ENCODE measurements around the gene NLGN1.

The NLGN1 gene

DNA sequence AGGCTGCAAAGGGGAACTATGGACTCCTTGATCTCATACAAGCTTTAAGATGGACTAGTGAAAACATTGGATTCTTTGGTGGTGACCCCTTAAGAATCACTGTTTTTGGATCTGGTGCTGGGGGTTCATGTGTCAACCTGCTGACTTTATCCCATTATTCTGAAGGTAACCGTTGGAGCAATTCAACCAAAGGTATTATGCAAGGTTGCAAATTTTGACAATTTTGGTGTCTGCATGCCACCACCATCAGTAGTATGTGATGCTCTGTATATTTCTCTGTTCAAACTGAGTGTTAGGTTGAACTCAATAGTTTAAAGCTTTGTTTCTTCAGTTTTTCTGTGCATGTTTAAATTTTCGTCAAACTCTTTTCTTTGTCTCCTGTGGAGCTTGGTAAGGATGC is 877.8 kb downstream of the NLGN1 start:
- Histone ChIP-seq H3K9me3 (ENCODE audit: insufficient read depth, low read depth, low read length) (no peaks in the 10 kb centered on the region), H3K36me3 (ENCODE audit: insufficient read depth, low read length) (no peaks in the 10 kb centered on the region)
- 85% methylated on average over 2 of the region's 2 CpGs for WGBS

DNA sequence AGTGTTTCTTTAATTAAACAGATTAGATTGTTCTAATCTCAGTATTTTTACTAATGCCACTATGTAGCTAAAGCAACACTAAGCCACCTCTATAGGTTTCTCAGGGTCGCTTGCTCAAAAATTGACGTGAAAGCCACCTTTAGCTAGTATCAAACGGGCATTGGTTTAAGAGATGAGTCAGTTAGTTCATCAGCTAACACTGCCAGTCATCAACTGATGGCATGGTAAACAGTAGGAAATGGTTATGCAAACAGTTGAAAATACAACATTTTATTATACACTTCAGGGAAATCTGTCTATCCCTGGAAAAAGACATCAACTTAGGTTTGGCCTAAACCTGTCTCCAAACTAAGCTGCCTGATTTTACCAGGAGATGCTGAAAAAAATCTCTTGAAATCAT is 879.3 kb downstream of the NLGN1 start:
- Histone ChIP-seq H3K36me3 (ENCODE audit: insufficient read depth, low read length) (no peaks in the 10 kb centered on the region), H3K4me1 (ENCODE audit: insufficient read depth, low read length) (peaks cover 10% of the 10 kb centered on the region), H3K9ac (ENCODE audit: low read depth, low read length) (no peak overlapping the region), H3K9me3 (ENCODE audit: insufficient read depth, low read depth, low read length) (no peaks in the 10 kb centered on the region), H3K4me3 (ENCODE audit: low read length) (no peak overlapping the region), H3K27me3 (ENCODE audit: insufficient read depth, low read length) (no peaks in the 10 kb centered on the region), H3K27ac (ENCODE audit: low read depth, low read length) (no peak overlapping the region)
- WGBS = 98% methylated on average over 3 of the region's 3 CpGs

More for the DNA sequence above, 877.8 kb downstream of the NLGN1 start:
- Histone ChIP-seq H3K4me1 (ENCODE audit: insufficient read depth, low read length) (peaks cover 10% of the 10 kb centered on the region), H3K9ac (ENCODE audit: low read depth, low read length) (no peak overlapping the region), H3K27me3 (ENCODE audit: insufficient read depth, low read length) (no peaks in the 10 kb centered on the region), H3K27ac (ENCODE audit: low read depth, low read length) (no peak overlapping the region), H3K4me3 (ENCODE audit: low read length) (no peak overlapping the region)

DNA sequence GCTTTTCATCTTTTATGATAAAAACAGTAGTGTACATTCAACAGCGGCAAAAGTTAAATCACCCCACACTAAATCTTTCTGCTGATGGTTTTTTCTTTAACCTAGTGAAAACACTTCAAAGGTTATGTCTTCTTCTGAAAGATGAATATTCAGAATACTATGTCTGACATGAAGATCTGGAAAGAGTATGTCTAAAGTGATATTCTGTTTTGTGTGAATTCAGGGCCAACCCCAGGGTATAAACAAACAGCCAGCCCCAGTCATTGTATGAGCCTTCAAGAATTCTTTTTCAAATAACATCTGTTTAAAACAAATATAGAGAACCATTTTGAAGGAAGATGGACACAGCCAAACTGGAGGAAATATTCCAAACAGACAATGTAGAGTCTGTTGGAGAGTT is 880.5 kb downstream of the NLGN1 start:
- Histone ChIP-seq H3K27me3 (ENCODE audit: insufficient read depth, low read length) (no peaks in the 10 kb centered on the region), H3K4me1 (ENCODE audit: insufficient read depth, low read length) (peaks cover 10% of the 10 kb centered on the region), H3K9me3 (ENCODE audit: insufficient read depth, low read depth, low read length) (no peaks in the 10 kb centered on the region), H3K4me3 (ENCODE audit: low read length) (no peak overlapping the region), H3K9ac (ENCODE audit: low read depth, low read length) (no peak overlapping the region), H3K36me3 (ENCODE audit: insufficient read depth, low read length) (no peaks in the 10 kb centered on the region), H3K27ac (ENCODE audit: low read depth, low read length) (no peak overlapping the region)
- 50% methylated on average over 1 of the region's 1 CpG for WGBS

DNA sequence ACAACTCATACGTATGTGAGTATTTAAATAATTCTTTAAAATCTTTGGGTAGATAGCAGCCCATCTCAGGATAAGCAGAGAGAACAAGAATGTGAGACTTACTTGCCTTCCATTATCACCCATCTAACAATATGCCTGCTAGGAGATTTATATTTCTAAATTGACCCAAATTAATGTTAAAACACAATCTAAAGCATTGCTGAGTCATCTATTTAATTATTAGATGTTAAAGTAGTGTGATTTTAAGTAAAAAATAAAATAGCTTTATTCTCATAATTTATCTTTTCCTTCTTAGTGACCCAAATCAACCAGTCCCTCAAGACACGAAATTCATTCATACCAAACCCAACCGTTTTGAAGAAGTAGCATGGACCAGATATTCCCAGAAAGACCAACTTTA is 882.6 kb downstream of the NLGN1 start:
- H3K27me3 ChIP-seq (ENCODE audit: insufficient read depth, low read length) = no peaks in the 10 kb centered on the region
- 98% methylated on average over 3 of the region's 3 CpGs for WGBS
- H3K4me3 ChIP-seq (ENCODE audit: low read length) = no peak overlapping the region

DNA sequence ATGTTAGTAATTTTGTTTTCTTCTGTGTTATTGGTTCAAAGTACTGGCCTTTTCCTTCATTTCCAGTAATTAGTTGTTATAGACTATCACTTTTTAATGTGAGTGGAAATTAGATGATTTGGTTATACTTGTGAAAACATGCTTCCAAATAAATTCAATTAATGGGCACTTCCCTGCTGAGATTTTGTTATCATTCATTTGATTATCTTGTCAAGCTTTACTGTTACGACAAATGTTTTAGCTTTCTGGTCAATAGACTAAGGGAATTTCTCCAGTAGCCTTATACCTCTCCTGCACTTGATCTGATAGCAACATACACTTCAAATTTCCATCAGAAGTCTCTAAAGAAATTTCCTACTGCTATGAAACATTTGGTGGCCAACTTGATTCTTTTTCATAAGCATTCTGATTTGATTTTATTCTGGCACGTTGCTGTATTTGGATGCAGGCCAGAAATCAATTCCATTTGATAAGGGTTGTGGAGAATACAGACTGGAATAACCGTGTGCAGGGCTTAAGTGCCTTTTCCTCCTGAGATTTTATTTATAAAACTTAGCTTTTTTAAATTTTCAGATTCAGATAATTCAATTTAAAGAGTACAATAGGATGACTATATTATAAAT is 887.8 kb downstream of the NLGN1 start:
- no peak overlapping the region for H3K4me3 ChIP-seq (ENCODE audit: low read length)
- no peaks in the 10 kb centered on the region for H3K36me3 ChIP-seq (ENCODE audit: insufficient read depth, low read length)
- no peaks in the 10 kb centered on the region for H3K9me3 ChIP-seq (ENCODE audit: insufficient read depth, low read depth, low read length)
- H3K4me1 ChIP-seq (ENCODE audit: insufficient read depth, low read length) = peaks cover 19% of the 10 kb centered on the region
- WGBS = 96% methylated on average over 3 of the region's 3 CpGs
- H3K27ac ChIP-seq (ENCODE audit: low read depth, low read length) = no peak overlapping the region
- H3K27me3 ChIP-seq (ENCODE audit: insufficient read depth, low read length) = no peaks in the 10 kb centered on the region
- H3K9ac ChIP-seq (ENCODE audit: low read depth, low read length) = no peak overlapping the region

More for the DNA sequence above, 882.6 kb downstream of the NLGN1 start:
- Histone ChIP-seq H3K27ac (ENCODE audit: low read depth, low read length) (no peak overlapping the region), H3K36me3 (ENCODE audit: insufficient read depth, low read length) (no peaks in the 10 kb centered on the region), H3K9me3 (ENCODE audit: insufficient read depth, low read depth, low read length) (no peaks in the 10 kb centered on the region), H3K4me1 (ENCODE audit: insufficient read depth, low read length) (peaks cover 8% of the 10 kb centered on the region), H3K9ac (ENCODE audit: low read depth, low read length) (no peak overlapping the region)

DNA sequence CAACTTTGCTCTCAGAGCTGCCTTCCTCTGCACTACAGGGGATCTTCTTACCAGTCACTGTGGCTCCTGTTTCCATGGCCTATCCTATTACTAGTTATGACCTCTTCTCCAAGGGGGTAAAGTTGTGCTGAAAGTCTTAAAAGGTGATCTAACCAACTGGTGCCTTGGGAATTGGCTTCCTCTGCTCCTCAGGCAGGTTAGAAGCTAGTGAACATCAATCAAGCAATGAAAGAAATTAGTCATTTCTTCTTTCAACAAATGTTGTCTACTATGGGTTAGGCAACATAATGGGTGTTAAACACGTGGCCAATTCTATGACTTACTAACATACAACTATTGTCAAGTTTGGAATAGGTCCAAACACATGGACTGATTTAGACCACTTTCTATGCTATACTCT is 890.2 kb downstream of the NLGN1 start:
- Histone ChIP-seq H3K27ac (ENCODE audit: low read depth, low read length) (no peak overlapping the region), H3K36me3 (ENCODE audit: insufficient read depth, low read length) (no peaks in the 10 kb centered on the region), H3K9ac (ENCODE audit: low read depth, low read length) (no peak overlapping the region), H3K9me3 (ENCODE audit: insufficient read depth, low read depth, low read length) (no peaks in the 10 kb centered on the region), H3K4me3 (ENCODE audit: low read length) (no peak overlapping the region), H3K4me1 (ENCODE audit: insufficient read depth, low read length) (peaks cover 22% of the 10 kb centered on the region), H3K27me3 (ENCODE audit: insufficient read depth, low read length) (no peaks in the 10 kb centered on the region)
- 83% methylated on average over 1 of the region's 1 CpG for WGBS

DNA sequence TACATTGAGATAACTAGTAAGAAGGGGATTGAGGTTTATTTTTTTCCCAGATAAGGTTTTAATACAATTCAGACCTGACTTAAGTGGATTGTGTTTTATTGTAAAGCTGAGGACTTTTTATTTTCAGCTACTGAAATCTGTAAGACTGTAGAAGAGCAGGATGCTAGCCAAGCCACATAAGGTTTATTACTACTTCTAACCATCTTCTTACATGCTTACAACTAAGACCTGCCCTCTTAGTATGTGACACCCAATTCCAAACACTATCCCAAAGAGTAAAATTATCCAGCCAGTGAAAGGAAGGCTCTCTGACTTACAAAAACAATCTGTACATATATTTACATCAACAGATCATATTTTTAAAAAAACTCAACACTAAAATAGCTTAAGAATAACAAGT is 897.1 kb downstream of the NLGN1 start:
- Histone ChIP-seq H3K9ac (ENCODE audit: low read depth, low read length) (no peak overlapping the region), H3K27me3 (ENCODE audit: insufficient read depth, low read length) (no peaks in the 10 kb centered on the region), H3K27ac (ENCODE audit: low read depth, low read length) (no peak overlapping the region)

DNA sequence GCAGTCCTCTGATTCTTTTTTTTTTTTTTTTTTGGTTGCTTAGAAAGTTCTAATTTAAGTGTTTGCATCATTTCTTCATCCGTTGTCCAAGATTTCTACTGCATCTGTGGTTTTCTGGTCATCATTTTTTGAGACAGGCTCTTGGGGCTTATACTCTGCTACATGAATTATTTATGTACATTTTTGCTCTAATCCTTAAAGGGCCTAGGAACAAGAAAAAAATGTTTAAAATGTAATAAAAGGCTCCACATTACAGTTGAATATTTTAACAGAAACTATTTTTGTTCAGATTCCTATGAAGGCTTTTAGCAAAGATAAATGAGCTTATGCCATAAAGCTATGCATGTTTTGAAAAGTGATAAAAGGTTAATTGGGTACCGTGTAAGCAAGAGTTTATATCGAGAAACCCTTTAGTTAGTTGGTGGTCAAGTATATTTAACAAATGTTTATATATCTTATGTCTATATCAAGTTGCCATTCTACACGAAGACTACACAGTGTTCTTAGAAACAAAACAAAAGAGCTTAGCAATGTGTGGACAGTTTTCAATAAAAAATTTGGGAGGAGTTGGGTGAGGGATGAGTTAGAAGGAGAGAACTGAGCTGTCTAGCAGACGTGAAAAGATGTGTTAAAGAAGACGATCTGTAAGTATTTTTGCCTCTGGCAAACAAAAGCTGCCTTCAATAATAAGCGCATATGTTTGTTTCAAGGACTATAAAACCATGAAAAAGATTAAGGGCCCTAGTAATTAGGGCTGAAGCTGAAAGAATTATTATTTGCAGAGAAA is 898.0 kb downstream of the NLGN1 start:
- Histone ChIP-seq H3K27me3 (ENCODE audit: insufficient read depth, low read length) (no peaks in the 10 kb centered on the region), H3K9ac (ENCODE audit: low read depth, low read length) (no peak overlapping the region), H3K27ac (ENCODE audit: low read depth, low read length) (no peak overlapping the region), H3K36me3 (ENCODE audit: insufficient read depth, low read length) (no peaks in the 10 kb centered on the region), H3K4me1 (ENCODE audit: insufficient read depth, low read length) (peaks cover 15% of the 10 kb centered on the region), H3K9me3 (ENCODE audit: insufficient read depth, low read depth, low read length) (no peaks in the 10 kb centered on the region), H3K4me3 (ENCODE audit: low read length) (no peak overlapping the region)
- WGBS = 97% methylated on average over 6 of the region's 7 CpGs

More for the DNA sequence above, 897.1 kb downstream of the NLGN1 start:
- Histone ChIP-seq H3K4me3 (ENCODE audit: low read length) (no peak overlapping the region), H3K36me3 (ENCODE audit: insufficient read depth, low read length) (no peaks in the 10 kb centered on the region), H3K4me1 (ENCODE audit: insufficient read depth, low read length) (peaks cover 20% of the 10 kb centered on the region), H3K9me3 (ENCODE audit: insufficient read depth, low read depth, low read length) (no peaks in the 10 kb centered on the region)

DNA sequence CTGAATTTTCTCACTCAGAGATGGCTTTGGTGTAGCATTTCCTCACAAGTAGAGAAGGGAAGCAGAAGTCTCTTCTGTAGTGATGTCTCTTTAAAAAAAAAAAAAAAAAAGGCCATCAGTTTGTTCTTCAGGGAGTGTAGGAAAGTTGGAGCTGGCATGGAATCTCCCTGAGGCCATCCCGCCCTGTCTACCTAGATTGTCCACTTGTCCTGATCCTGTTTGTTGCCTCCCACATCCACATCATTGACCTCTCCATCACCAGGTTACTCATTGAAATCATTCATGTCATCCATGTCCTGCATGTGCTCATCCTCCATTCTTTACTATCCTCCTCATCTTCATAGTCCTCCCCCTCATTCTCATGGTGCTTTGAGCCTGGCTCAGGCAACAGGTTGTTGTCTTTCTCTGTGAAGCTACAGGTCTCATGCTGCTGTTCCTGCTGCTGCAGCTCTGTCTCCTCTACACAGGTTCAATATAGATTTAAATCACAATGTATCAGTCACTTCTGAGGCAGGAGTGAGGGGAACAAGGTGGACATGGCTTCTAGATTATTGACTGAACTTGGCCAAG is 905.3 kb downstream of the NLGN1 start:
- 84% methylated on average over 1 of the region's 1 CpG for WGBS
- H3K9ac ChIP-seq (ENCODE audit: low read depth, low read length) = no peak overlapping the region
- H3K27me3 ChIP-seq (ENCODE audit: insufficient read depth, low read length) = no peaks in the 10 kb centered on the region
- H3K4me3 ChIP-seq (ENCODE audit: low read length) = no peak overlapping the region
- H3K4me1 ChIP-seq (ENCODE audit: insufficient read depth, low read length) = no peaks in the 10 kb centered on the region; the same call in 1 of the 2 replicates
- H3K27ac ChIP-seq (ENCODE audit: low read depth, low read length) = no peak overlapping the region
- H3K36me3 ChIP-seq (ENCODE audit: insufficient read depth, low read length) = no peaks in the 10 kb centered on the region
- H3K9me3 ChIP-seq (ENCODE audit: insufficient read depth, low read depth, low read length) = no peaks in the 10 kb centered on the region

DNA sequence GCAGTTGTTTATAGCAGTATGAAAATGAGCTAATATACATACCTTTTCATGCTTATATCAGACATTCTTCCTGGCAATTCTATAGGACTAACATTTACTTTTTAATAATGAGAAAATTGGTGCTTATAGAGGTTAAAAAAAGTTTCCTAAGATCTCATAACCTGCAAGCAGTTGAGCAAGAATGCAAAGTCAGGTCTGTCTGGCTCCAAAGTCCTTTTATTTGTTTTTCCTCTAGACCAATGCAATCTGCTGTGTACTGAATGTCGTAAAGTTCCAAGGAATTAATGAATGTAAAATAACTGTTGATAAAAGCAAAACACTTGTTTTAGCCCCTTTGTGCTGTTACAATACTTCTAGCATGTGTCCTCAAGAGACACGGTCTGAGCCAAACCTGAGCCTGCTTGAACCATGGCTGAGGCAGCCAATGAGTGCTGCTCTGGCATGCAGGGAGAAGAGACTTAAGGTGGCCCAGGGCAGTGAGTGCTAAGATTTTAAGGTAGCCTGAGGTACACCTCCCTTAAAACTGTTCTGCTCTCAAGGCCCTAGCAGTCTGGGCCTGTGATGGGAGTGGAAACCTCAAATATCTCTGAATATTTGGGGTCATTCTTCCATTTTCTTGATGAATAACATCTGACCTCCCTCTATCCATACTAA is 906.5 kb downstream of the NLGN1 start:
- no peak overlapping the region for H3K4me3 ChIP-seq (ENCODE audit: low read length)
- WGBS = 33% methylated on average over 2 of the region's 2 CpGs

DNA sequence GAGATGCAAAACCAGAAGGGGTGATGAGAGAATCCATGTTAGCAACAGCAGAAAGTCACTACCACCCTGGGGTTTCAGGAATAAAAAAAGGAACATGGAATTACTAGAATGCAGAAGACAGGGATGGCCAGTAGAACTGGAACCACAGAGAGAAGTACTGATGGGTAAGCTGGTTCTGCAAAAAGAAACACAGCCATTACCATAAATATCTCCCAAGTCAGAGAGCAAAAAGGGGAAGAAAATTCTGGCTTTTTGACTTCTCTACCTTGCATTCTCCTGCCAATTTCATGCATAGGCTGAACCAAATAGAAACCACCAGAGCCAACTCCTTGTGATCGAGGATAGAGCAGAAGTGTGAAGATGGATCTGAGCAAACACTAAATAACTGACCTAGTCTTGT is 911.2 kb downstream of the NLGN1 start:
- H3K27me3 ChIP-seq (ENCODE audit: insufficient read depth, low read length) = no peaks in the 10 kb centered on the region
- H3K9ac ChIP-seq (ENCODE audit: low read depth, low read length) = no peak overlapping the region
- no peaks in the 10 kb centered on the region for H3K9me3 ChIP-seq (ENCODE audit: insufficient read depth, low read depth, low read length)
- H3K4me3 ChIP-seq (ENCODE audit: low read length) = no peak overlapping the region
- H3K36me3 ChIP-seq (ENCODE audit: insufficient read depth, low read length) = no peaks in the 10 kb centered on the region
- no peak overlapping the region for H3K27ac ChIP-seq (ENCODE audit: low read depth, low read length)
- H3K4me1 ChIP-seq (ENCODE audit: insufficient read depth, low read length) = no peaks in the 10 kb centered on the region; the same call in 1 of the 2 replicates
- WGBS = 100% methylated on average over 1 of the region's 1 CpG

More for the DNA sequence above, 906.5 kb downstream of the NLGN1 start:
- no peak overlapping the region for H3K9ac ChIP-seq (ENCODE audit: low read depth, low read length)
- H3K27ac ChIP-seq (ENCODE audit: low read depth, low read length) = no peak overlapping the region
- no peaks in the 10 kb centered on the region; the same call in 1 of the 2 replicates for H3K4me1 ChIP-seq (ENCODE audit: insufficient read depth, low read length)
- no peaks in the 10 kb centered on the region for H3K27me3 ChIP-seq (ENCODE audit: insufficient read depth, low read length)
- no peaks in the 10 kb centered on the region for H3K36me3 ChIP-seq (ENCODE audit: insufficient read depth, low read length)
- no peaks in the 10 kb centered on the region for H3K9me3 ChIP-seq (ENCODE audit: insufficient read depth, low read depth, low read length)

Data from HUES64 (cell line).